ENCODE data around the gene RANBP3L.

Gene RANBP3L

GRCh38 chr5:36243653-36244052 lies 58.0 kb downstream of the RANBP3L start:
- DNase-seq (ENCODE audit: low read depth): no peak

- DNase-seq (ENCODE audit: low read depth): no peak
Observed at GRCh38 chr5:36242534-36243485, 58.9 kb downstream of the RANBP3L start.

- DNase-seq (ENCODE audit: low read depth): peak; percentile 88
Observed at GRCh38 chr5:36241631-36242533, 59.8 kb downstream of the RANBP3L start, which contains the start of gene NADK2. TSS of gene NADK2 (minus strand) at chr5:36241925. CDS start at chr5:36241798, 127 bp downstream.

GRCh38 chr5:36240779-36241630 lies 60.7 kb downstream of the RANBP3L start:
- peak; percentile 18 for DNase-seq (ENCODE audit: low read depth)

- no peak for DNase-seq (ENCODE audit: low read depth)
Observed at GRCh38 chr5:36239370-36240293, 62.1 kb downstream of the RANBP3L start.

GRCh38 chr5:36238502-36239295 lies 63.0 kb downstream of the RANBP3L start:
- no peak for DNase-seq (ENCODE audit: low read depth)

GRCh38 chr5:36237751-36238150 lies 64.0 kb downstream of the RANBP3L start:
- no peak for DNase-seq (ENCODE audit: low read depth)

GRCh38 chr5:36236801-36237200 lies 64.9 kb downstream of the RANBP3L start:
- no peak for DNase-seq (ENCODE audit: low read depth)

GRCh38 chr5:36232533-36232932 lies 69.2 kb downstream of the RANBP3L start:
- no peak for DNase-seq (ENCODE audit: low read depth)

GRCh38 chr5:36230151-36230790 lies 71.4 kb downstream of the RANBP3L start:
- no peak for DNase-seq (ENCODE audit: low read depth)

GRCh38 chr5:36228505-36228904 lies 73.2 kb downstream of the RANBP3L start:
- DNase-seq (ENCODE audit: low read depth): no peak

- no peak for DNase-seq (ENCODE audit: low read depth)
Observed at GRCh38 chr5:36227046-36227445, 74.7 kb downstream of the RANBP3L start.

GRCh38 chr5:36222620-36223019 lies 79.1 kb downstream of the RANBP3L start:
- no peak for DNase-seq (ENCODE audit: low read depth)

- no peak for DNase-seq (ENCODE audit: low read depth)
Observed at GRCh38 chr5:36217988-36218387, 83.7 kb downstream of the RANBP3L start.

- no peak for DNase-seq (ENCODE audit: low read depth)
Observed at GRCh38 chr5:36217567-36217966, 84.1 kb downstream of the RANBP3L start.

- no peak for DNase-seq (ENCODE audit: low read depth)
Observed at GRCh38 chr5:36215910-36216309, 85.8 kb downstream of the RANBP3L start.

- DNase-seq (ENCODE audit: low read depth): no peak
Observed at GRCh38 chr5:36214436-36214835, 87.3 kb downstream of the RANBP3L start.

- DNase-seq (ENCODE audit: low read depth): no peak
Observed at GRCh38 chr5:36209664-36210063, 92.0 kb downstream of the RANBP3L start.

- DNase-seq (ENCODE audit: low read depth): no peak
Observed at GRCh38 chr5:36208786-36209185, 92.9 kb downstream of the RANBP3L start.

Measured in stimulated activated CD8-positive, alpha-beta memory T cell treated with anti-CD3 and anti-CD28 coated beads, Interleukin-4, amount 100 ng/mL, for 24 hours (primary cell).